ENCODE data around the gene PARD3B.

GRCh38 chr2:205237524-205237923 lies 692.2 kb downstream of the PARD3B start:
- TF ChIP-seq POLR2AphosphoS5 (IDR thresholded peaks at IDR 0.05; ENCODE audit: low read depth, low read length) = no peak
- TF ChIP-seq EZH2 (IDR thresholded peaks at IDR 0.05) = no peak
- TF ChIP-seq CTCF (IDR thresholded peaks at IDR 0.05 in 2 of 3, conservative IDR thresholded peaks at IDR 0.05 in 1 of 3; ENCODE audit: borderline replicate concordance in 1 of 3, insufficient read depth in 1 of 3, low read depth in 2 of 3, low read length in 2 of 3) = peak in 2 of 3 experiments; percentile 6 to 35; a peak in 2 of 6 replicates
- TF ChIP-seq ZNF274 (IDR thresholded peaks at IDR 0.05; ENCODE audit: low read depth, low read length) = no peak
- TF ChIP-seq POLR2A (IDR thresholded peaks at IDR 0.05; ENCODE audit: borderline replicate concordance, extremely low read depth, insufficient read depth, insufficient read length) = no peak
- no peak for TF ChIP-seq ATF3 (IDR thresholded peaks at IDR 0.05)
